BJ (cell line): ENCODE data around the gene TSC22D4. TPM values are rescaled to one million over a fixed set of nuclear protein-coding genes. Genes with fewer than 3 reads are reported as not detected.
"Not testable (repeated sequence)": the region's sequence is repeated elsewhere in the genome, so short reads cannot be mapped to it uniquely, and the experiment has no call there.

Source experiments
- CTCF ChIA-PET: fragments of 350-600 bp; formaldehyde crosslinking; extraction: SDS; loops from one replicate; lab custom pipeline; 2021; ENCODE audit warnings: antibody characterized with exemption, inconsistent platforms; lab: Yijun Ruan, JAX
- POLR2A ChIA-PET: fragments of 300-600 bp; sonication (Branson Sonifier 250); formaldehyde crosslinking; extraction: SDS; loops from one replicate; lab custom pipeline; 2021; ENCODE audit warnings: antibody characterized with exemption; lab: Charles Lee
- DNase-seq: peaks from one replicate; pipeline ENCODE4 v3.0.0-alpha.2; 2011; ENCODE audit warnings: low read depth
- H3K27me3 ChIP-seq: 2 replicates; pipeline ENCODE4 v1.6.0; 2011; ENCODE audit warnings: low read length; ENCODE audit not compliant: control insufficient read depth, insufficient read depth
- H3K36me3 ChIP-seq: 2 replicates; pipeline ENCODE4 v1.5.1; 2011; ENCODE audit warnings: low read length; ENCODE audit not compliant: control insufficient read depth, insufficient read depth
- H3K4me3 ChIP-seq: 2 replicates; pipeline ENCODE4 v1.5.1; 2011; ENCODE audit warnings: low read depth, mild to moderate bottlenecking, control low read depth, low read length
- CTCF ChIP-seq: IDR thresholded peaks from 2 replicates; pipeline ENCODE4 v1.5.1; 2011; ENCODE audit warnings: low read depth, mild to moderate bottlenecking, control low read depth, inconsistent platforms, low read length, moderate library complexity; ENCODE audit not compliant: insufficient read depth
- polyA plus RNA-seq: library from polyadenylated mRNA; depleted of rRNA; stranded (reverse); fragments of >200 nt; gene quantifications from 2 replicates; pipeline ENCODE4 v1.2.3, GENCODE V29; 2011

Gene TSC22D4
- polyA plus RNA-seq, 1 experiment, result 20.7 TPM

- POLR2A ChIA-PET, result no interaction called here
- TF ChIP-seq CTCF, result no peak
- no peak overlapping the region for H3K4me3 ChIP-seq
- H3K27me3 ChIP-seq, result peaks cover 5% of the 10 kb centered on the region; the same call in 1 of the 2 replicates
- DNase-seq, result no peak
- CTCF ChIA-PET, result no interaction called here
- no peaks in the 10 kb centered on the region for H3K36me3 ChIP-seq
Observed at GRCh38 chr7:100513212-100513810, 34.3 kb upstream of the TSC22D4 start.

GRCh38 chr7:100510437-100511239 lies 31.6 kb upstream of the TSC22D4 start:
- no peak for DNase-seq
- ChIA-PET CTCF (no interaction called here), POLR2A (no interaction called here)
- no peak for TF ChIP-seq CTCF
- Histone ChIP-seq H3K27me3 (peaks cover 2% of the 10 kb centered on the region; the same call in 1 of the 2 replicates), H3K4me3 (no peak overlapping the region), H3K36me3 (no peaks in the 10 kb centered on the region)

GRCh38 chr7:100509231-100509630 lies 30.2 kb upstream of the TSC22D4 start:
- peak; percentile 26 for DNase-seq
- Histone ChIP-seq H3K27me3 (peaks cover 2% of the 10 kb centered on the region; the same call in 1 of the 2 replicates), H3K36me3 (no peaks in the 10 kb centered on the region), H3K4me3 (no peak overlapping the region)
- no peak for TF ChIP-seq CTCF
- CTCF ChIA-PET, result interaction anchor here (0.9 kb wide), 1 partner anchor 30 kb away, joined by 4 read pairs; the partner anchor contains the start of gene AGFG2
- POLR2A ChIA-PET, result no interaction called here

GRCh38 chr7:100506356-100506923 lies 27.4 kb upstream of the TSC22D4 start:
- ChIA-PET CTCF (interaction anchor here (0.6 to 0.9 kb wide), 2 partner anchors 53 to 54 kb away, joined by 3 to 4 read pairs; no protein-coding TSS in a partner anchor), POLR2A (no interaction called here)
- Histone ChIP-seq H3K27me3 (peaks cover 2% of the 10 kb centered on the region; the same call in 1 of the 2 replicates), H3K36me3 (no peaks in the 10 kb centered on the region), H3K4me3 (no peak overlapping the region)
- DNase-seq, result no peak
- no peak for TF ChIP-seq CTCF

- H3K36me3 ChIP-seq, result no peaks in the 10 kb centered on the region
- ChIA-PET POLR2A (no interaction called here), CTCF (interaction anchor here (0.6 to 1.6 kb wide), 6 partner anchors 21 to 302 kb away, joined by 3 to 5 read pairs (median 4); partner anchors contain the start of genes NYAP1 and TSC22D4)
- TF ChIP-seq CTCF, result no peak
- no peak overlapping the region for H3K4me3 ChIP-seq
- H3K27me3 ChIP-seq, result peaks cover 2% of the 10 kb centered on the region; the same call in 1 of the 2 replicates
- DNase-seq, result no peak
Observed at GRCh38 chr7:100504887-100505611, 26.0 kb upstream of the TSC22D4 start.

GRCh38 chr7:100504031-100504430 lies 25.0 kb upstream of the TSC22D4 start:
- CTCF ChIA-PET, result interaction anchor here (1.1 to 1.6 kb wide), 3 partner anchors 20 to 25 kb away, joined by 3 to 5 read pairs (median 3); partner anchors contain the start of genes NYAP1 and TSC22D4
- POLR2A ChIA-PET, DNase-seq: not testable (repeated sequence)

GRCh38 chr7:100500743-100501142 lies 21.7 kb upstream of the TSC22D4 start:
- H3K4me3 ChIP-seq, POLR2A ChIA-PET, H3K27me3 ChIP-seq, DNase-seq, H3K36me3 ChIP-seq: not testable (repeated sequence)
- CTCF ChIA-PET, result interaction anchor here (0.9 kb wide), 1 partner anchor 18 kb away, joined by 4 read pairs; no protein-coding TSS in a partner anchor

More at GRCh38 chr7:100504031-100504430, 25.0 kb upstream of the TSC22D4 start:
- not testable (repeated sequence) for H3K36me3 ChIP-seq, H3K27me3 ChIP-seq, H3K4me3 ChIP-seq
